Central memory CD8-positive, alpha-beta T cell (primary cell): ENCODE data around the gene EPHB6.

ENCODE experiments used
- ATAC-seq: fragments of 150-1000 bp; cut with Tn5 transposase; replicated peaks from 2 replicates; pipeline ENCODE4 v1.10.0; 2022; ENCODE audit warnings: mild to moderate bottlenecking, moderate FRiP score, moderate number of reproducible peaks; ENCODE audit not compliant: poor library complexity, severe bottlenecking; ENCODE audit errors: extremely low read depth
- DNase-seq, 2 donors: peaks; one replicate each; pipeline ENCODE4 v3.0.0; 2021; ENCODE audit warnings: low spot score in 2 of 2
- H3K27ac Mint-ChIP-seq: one replicate; pipeline ENCODE4 v1.8.0; 2022; ENCODE audit warnings: low read depth, mild to moderate bottlenecking, moderate library complexity, mixed read lengths
- H3K27me3 Mint-ChIP-seq: one replicate; pipeline ENCODE4 v1.8.0; 2022; ENCODE audit warnings: mixed read lengths
- H3K36me3 Mint-ChIP-seq: one replicate; pipeline ENCODE4 v1.8.0; 2022; ENCODE audit warnings: mild to moderate bottlenecking, moderate library complexity, mixed read lengths; ENCODE audit not compliant: insufficient read depth
- H3K4me1 Mint-ChIP-seq: one replicate; pipeline ENCODE4 v1.8.0; 2022; ENCODE audit warnings: mixed read lengths
- H3K4me3 Mint-ChIP-seq: one replicate; pipeline ENCODE4 v1.8.0; 2022; ENCODE audit warnings: mild to moderate bottlenecking, moderate library complexity, mixed read lengths
- H3K9me3 Mint-ChIP-seq: one replicate; pipeline ENCODE4 v1.8.0; 2022; ENCODE audit warnings: mixed read lengths

The EPHB6 gene

GRCh38 chr7:142878315-142878714 is 23.4 kb downstream of the EPHB6 start:
- H3K4me3 Mint-ChIP-seq: no peak overlapping the region
- no peaks in the 10 kb centered on the region for H3K4me1 Mint-ChIP-seq
- DNase-seq (no peak), ATAC-seq (no peak)
- no peak overlapping the region for H3K27ac Mint-ChIP-seq
- H3K36me3 Mint-ChIP-seq: no peaks in the 10 kb centered on the region
- H3K9me3 Mint-ChIP-seq: no peaks in the 10 kb centered on the region
- peaks cover 53% of the 10 kb centered on the region for H3K27me3 Mint-ChIP-seq

- no peaks in the 10 kb centered on the region for H3K9me3 Mint-ChIP-seq
- H3K4me1 Mint-ChIP-seq: no peaks in the 10 kb centered on the region
- no peak overlapping the region for H3K4me3 Mint-ChIP-seq
- peaks cover 53% of the 10 kb centered on the region for H3K27me3 Mint-ChIP-seq
- DNase-seq (no peak), ATAC-seq (no peak)
- H3K27ac Mint-ChIP-seq: no peak overlapping the region
- no peaks in the 10 kb centered on the region for H3K36me3 Mint-ChIP-seq
Observed at GRCh38 chr7:142879060-142879459, 24.2 kb downstream of the EPHB6 start.

- ATAC-seq: no peak
- H3K27ac Mint-ChIP-seq: no peak overlapping the region
- H3K9me3 Mint-ChIP-seq: no peaks in the 10 kb centered on the region
- H3K27me3 Mint-ChIP-seq: peaks cover 48% of the 10 kb centered on the region
- no peaks in the 10 kb centered on the region for H3K4me1 Mint-ChIP-seq
- DNase-seq: peak; percentile 29 to 31
- no peak overlapping the region for H3K4me3 Mint-ChIP-seq
- H3K36me3 Mint-ChIP-seq: no peaks in the 10 kb centered on the region
Observed at GRCh38 chr7:142880876-142881505, 26.1 kb downstream of the EPHB6 start.

- H3K4me1 Mint-ChIP-seq: no peaks in the 10 kb centered on the region
- H3K36me3 Mint-ChIP-seq: no peaks in the 10 kb centered on the region
- DNase-seq: no peak
- H3K4me3 Mint-ChIP-seq: no peak overlapping the region
- H3K27me3 Mint-ChIP-seq: peaks cover 41% of the 10 kb centered on the region
- no peak overlapping the region for H3K27ac Mint-ChIP-seq
- no peak for ATAC-seq
- H3K9me3 Mint-ChIP-seq: no peaks in the 10 kb centered on the region
Observed at GRCh38 chr7:142881586-142882337, 26.9 kb downstream of the EPHB6 start.

- Mint-ChIP-seq H3K9me3 (no peaks in the 10 kb centered on the region), H3K36me3 (no peaks in the 10 kb centered on the region), H3K4me1 (no peaks in the 10 kb centered on the region), H3K27ac (no peak overlapping the region), H3K27me3 (peaks cover 35% of the 10 kb centered on the region), H3K4me3 (no peak overlapping the region)
- DNase-seq: no peak
- ATAC-seq: no peak
Observed at GRCh38 chr7:142882338-142882678, 27.4 kb downstream of the EPHB6 start.

GRCh38 chr7:142883145-142883544 is 28.3 kb downstream of the EPHB6 start:
- DNase-seq (no peak), ATAC-seq (no peak)
- Mint-ChIP-seq H3K27me3 (peaks cover 28% of the 10 kb centered on the region), H3K4me3 (no peak overlapping the region), H3K9me3 (no peaks in the 10 kb centered on the region), H3K27ac (no peak overlapping the region), H3K4me1 (no peaks in the 10 kb centered on the region), H3K36me3 (no peaks in the 10 kb centered on the region)

- H3K27me3 Mint-ChIP-seq: peaks cover 28% of the 10 kb centered on the region
- DNase-seq (no peak), ATAC-seq (no peak)
- no peak overlapping the region for H3K27ac Mint-ChIP-seq
- H3K36me3 Mint-ChIP-seq: no peaks in the 10 kb centered on the region
- no peak overlapping the region for H3K4me3 Mint-ChIP-seq
- H3K9me3 Mint-ChIP-seq: no peaks in the 10 kb centered on the region
- H3K4me1 Mint-ChIP-seq: no peaks in the 10 kb centered on the region
Observed at GRCh38 chr7:142883571-142884285, 28.9 kb downstream of the EPHB6 start.

GRCh38 chr7:142884286-142884640 is 29.4 kb downstream of the EPHB6 start:
- Mint-ChIP-seq H3K4me1 (no peaks in the 10 kb centered on the region), H3K27me3 (peaks cover 23% of the 10 kb centered on the region), H3K27ac (no peak overlapping the region), H3K4me3 (no peak overlapping the region), H3K9me3 (no peaks in the 10 kb centered on the region), H3K36me3 (no peaks in the 10 kb centered on the region)
- DNase-seq (no peak), ATAC-seq (no peak)

GRCh38 chr7:142885311-142886230 is 30.7 kb downstream of the EPHB6 start, which contains the start of gene TRPV6:
TRPV6 (minus strand) TSS chr7:142885745.
- no peak for DNase-seq
- Mint-ChIP-seq H3K36me3 (no peaks in the 10 kb centered on the region), H3K4me1 (no peaks in the 10 kb centered on the region), H3K9me3 (no peaks in the 10 kb centered on the region), H3K27ac (no peak within 1 kb of the TSS), H3K27me3 (peaks cover 10% of the 10 kb centered on the region), H3K4me3 (no peak within 1 kb of the TSS)
- no peak for ATAC-seq

- Mint-ChIP-seq H3K4me1 (no peaks in the 10 kb centered on the region), H3K36me3 (no peaks in the 10 kb centered on the region), H3K9me3 (no peaks in the 10 kb centered on the region), H3K27ac (no peak overlapping the region), H3K4me3 (no peak overlapping the region), H3K27me3 (peaks cover 3% of the 10 kb centered on the region)
- DNase-seq: no peak
- ATAC-seq: no peak
Observed at GRCh38 chr7:142886866-142887265, 32.0 kb downstream of the EPHB6 start.

GRCh38 chr7:142887282-142888015 is 32.6 kb downstream of the EPHB6 start:
- no peak for ATAC-seq
- Mint-ChIP-seq H3K4me1 (no peaks in the 10 kb centered on the region), H3K27me3 (peaks cover 2% of the 10 kb centered on the region)

GRCh38 chr7:142889816-142890215 is 34.9 kb downstream of the EPHB6 start:
- DNase-seq: no peak
- H3K4me3 Mint-ChIP-seq: no peak overlapping the region

More at GRCh38 chr7:142887282-142888015, 32.6 kb downstream of the EPHB6 start:
- DNase-seq: no peak
- Mint-ChIP-seq H3K27ac (no peak overlapping the region), H3K36me3 (no peaks in the 10 kb centered on the region), H3K9me3 (no peaks in the 10 kb centered on the region), H3K4me3 (no peak overlapping the region)

More at GRCh38 chr7:142889816-142890215, 34.9 kb downstream of the EPHB6 start:
- Mint-ChIP-seq H3K36me3 (no peaks in the 10 kb centered on the region), H3K27me3 (peaks cover 6% of the 10 kb centered on the region), H3K9me3 (no peaks in the 10 kb centered on the region), H3K27ac (peak overlapping the region; percentile 19), H3K4me1 (no peaks in the 10 kb centered on the region)
- no peak for ATAC-seq
